GM19099 (cell line): ENCODE data around the gene PTPN22.

Experiments
- POLR2A ChIP-seq: IDR thresholded peaks from 3 replicates; pipeline ENCODE4 v1.6.1; 2011; ENCODE audit warnings: low read depth; ENCODE audit not compliant: insufficient read length; ENCODE audit errors: extremely low read depth

PTPN22 gene

DNA sequence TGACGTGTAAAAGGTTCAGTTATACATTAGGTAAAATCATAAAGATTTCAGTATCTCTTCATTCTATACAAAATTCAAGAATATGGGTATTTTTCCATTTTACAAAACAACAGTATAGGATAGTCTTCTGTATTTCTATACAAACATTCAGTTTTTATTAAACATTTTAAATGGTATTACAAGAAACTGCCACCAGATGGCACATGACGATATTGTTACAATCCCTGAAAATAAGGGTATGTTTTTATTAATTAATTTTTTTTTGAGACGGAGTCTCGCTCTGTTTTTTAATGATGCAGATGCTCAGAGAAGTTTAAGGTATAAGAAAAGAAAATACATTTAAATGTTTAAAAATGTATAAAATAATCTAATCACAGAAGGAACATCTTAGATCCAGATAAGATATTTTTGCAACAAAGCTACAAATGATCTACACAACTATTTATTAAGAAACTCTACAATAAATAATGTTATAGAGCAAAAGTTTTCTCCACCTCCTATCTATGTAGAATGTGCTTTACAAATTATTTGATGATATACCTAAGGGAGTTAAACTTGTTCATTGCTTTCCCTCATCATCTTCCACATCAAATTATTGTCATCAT, 35.7 kb downstream of the PTPN22 start:
- TF ChIP-seq POLR2A: no peak

DNA sequence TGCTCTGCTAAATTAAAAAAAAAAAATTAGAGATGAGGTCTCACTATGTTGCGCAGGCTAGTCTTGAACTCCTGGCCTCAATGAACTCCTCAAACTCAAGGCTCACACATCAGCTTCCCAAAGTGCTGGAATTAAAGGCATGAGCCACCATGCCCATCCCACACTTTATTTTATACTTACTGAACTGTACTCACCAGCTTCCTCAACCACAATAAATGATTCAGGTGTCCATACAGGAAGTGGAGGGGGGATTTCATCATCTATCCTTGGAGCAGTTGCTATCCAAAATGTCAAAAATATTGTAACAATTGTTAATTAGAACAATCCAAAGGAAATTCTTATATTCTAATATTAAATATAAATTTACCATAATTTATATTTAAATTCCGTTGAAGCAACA, 36.8 kb downstream of the PTPN22 start:
- TF ChIP-seq POLR2A: no peak

DNA sequence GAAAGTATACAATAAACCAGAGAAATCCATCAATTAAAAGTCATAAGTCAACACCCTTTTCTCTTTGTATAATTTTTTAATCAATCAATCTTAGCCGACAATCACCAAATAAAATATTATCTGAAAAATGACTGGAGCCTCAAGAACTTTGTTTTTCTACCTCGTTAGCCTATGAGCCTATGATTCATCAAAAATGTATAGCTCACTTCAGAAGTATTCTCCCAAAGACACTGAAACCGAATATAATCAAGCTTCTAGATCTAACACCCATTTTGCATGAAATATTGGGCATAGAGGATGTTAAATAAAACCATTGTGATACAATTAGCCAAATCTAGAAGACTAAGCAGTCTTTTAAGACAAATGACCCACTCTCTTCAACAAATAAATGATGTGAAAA, 41.5 kb downstream of the PTPN22 start:
- no peak for TF ChIP-seq POLR2A

DNA sequence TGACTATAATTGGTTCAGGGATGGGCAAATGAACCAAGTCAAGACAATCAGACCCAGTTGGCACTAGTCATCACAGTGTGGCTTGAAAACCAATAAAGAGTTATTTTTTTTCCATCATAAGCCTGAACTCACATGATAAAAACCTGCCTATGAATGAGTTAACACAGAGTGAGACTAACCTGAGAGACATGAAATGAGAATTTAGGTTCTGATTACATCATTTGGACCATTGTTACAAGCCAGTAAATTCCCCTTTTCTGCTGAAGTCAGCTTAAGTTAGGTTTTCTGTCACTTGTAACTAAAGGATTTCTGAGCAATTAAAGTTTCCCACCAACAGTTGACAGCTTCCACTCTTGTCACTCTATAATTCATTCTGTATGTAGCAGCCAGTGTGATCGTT, 49.6 kb downstream of the PTPN22 start:
- no peak for TF ChIP-seq POLR2A

DNA sequence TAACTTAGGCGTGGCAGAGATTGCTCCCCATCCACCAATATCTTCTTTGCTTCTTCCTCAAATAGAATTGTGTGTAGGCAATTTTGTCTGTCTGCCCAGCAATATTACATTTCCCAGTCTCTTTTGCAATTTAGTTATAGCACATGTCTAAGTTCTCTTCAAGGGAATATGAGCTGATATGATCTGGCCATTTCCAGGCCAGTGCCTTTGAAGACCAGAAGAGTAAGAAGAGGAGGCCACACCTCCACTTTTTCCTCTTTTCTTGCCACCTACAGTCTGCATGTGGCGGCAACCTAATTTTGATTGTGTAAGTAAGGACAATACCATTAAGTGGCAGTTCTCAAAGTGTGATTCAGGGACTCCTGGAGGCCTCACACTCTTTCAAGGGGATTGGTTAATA, 52.9 kb downstream of the PTPN22 start:
- no peak for TF ChIP-seq POLR2A

DNA sequence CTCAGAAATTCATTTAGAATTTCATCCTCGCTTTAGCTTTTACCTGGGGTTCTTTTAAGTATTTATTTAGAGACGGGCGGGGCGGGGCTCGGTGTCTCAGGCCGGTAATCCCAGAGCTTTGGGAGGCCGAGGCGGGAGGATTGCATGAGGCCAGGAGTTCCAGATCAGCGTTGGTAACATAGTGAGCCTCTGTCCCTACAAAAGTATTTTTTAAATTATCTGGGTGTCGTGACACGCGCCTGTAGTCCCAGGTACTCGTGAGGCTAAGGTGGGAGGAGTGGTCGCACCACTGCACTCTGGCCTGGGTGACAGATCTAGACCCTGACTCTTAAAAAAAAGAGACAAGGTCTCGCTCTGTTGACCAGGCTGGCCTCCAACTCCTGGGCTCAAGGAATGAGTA, 58.3 kb downstream of the PTPN22 start:
- TF ChIP-seq POLR2A: no peak

DNA sequence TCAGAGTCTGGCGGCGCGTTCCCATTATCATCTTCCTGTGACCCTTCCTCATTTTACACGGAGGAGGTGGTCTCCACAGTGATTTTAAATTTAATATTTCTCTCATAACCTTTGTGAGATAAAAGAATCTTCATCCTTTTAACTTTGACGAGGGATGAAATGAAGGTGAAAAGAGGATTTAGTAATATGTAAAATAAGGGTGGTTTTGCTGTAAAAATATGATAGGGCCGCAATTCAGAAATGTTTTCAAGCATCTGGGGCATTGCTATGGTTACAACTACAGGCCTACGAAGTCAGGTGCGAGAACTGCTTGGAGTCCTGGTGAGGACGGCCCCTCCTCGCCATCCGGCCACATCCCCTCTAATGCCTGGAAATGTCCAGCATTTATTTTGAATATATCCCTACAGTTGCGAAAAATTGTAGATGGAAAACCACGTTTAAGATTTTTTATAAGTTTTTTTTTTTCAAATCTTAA, 58.8 kb downstream of the PTPN22 start:
- TF ChIP-seq POLR2A: no peak

DNA sequence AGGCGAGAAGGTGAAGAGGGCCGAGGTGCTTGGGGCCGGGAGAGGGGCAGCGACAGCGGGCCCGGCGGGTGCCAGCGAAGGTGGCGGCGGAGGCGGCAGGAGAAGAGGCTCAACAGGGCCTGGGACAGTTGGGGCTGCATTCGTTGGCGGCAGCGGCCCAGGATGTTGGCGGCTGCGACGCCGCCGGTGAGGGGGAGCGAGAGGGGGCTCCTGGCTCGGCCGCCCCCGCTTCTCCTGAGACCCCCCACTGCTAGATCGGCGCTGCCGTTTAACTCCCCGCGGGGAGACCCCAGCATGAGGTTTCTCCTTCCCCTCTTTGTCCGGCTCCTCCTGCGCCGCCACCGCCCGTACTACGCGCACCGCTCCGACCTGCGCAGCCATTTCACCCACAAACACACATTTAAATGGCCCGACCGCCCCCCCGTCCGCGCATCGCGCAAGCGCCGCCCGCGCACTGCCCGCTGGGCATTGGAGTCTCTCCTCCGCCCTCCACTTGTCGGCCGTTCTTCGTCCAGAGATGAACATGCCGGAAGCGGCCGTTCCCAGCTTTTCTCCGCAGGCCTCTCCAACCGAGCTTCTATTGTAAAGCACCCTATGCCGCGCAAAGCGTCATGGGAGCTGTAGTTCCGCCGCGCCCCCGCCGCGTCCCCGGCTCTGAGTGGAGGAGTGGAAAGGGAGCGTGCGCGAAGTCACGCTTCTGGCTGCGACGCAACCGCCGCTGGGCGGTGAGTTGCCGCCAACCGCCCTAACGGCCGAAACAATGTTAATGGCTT, 59.4 kb downstream of the PTPN22 start, which contains the start of gene RSBN1:
Gene RSBN1, minus strand, starts transcription at position 589 of the 773 bp plus-strand sequence. Its CDS starts 64 bp downstream, at position 525.
- TF ChIP-seq POLR2A: peak; percentile 84

DNA sequence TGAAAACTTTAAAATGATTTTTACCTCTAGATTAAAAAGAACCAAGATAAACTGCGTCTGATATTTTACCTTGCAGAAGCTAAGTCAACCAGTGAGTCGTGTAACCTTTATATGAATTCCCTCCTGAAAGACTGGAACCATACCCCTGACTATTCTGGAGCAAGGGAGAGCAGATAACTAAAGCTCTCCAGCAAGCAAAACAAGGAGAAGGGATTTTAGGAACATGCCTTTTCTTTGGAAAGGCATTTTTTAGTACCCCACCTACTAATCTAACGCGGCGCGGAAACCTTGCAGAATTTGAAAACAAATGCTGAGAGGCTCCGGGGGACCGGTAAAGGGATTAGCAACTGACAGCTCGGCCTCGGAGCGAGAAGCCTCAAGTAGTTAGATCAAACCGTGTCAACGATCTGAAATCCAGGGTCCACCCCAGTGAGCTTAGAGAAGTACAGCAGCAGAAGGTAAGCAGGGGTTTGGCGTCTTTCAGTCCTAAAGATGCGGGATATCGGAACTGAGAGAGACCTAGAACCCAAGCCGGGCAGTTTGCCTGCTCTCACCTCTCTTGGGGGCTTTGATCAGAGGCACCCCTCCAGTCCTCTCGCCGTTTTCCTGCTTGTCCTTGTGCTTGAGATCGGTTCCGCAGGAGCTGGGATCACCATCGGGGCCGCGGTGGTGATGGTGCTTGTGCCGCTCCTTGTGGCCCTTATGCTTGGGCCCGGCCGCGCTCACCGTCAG, 60.2 kb downstream of the PTPN22 start:
- no peak for TF ChIP-seq POLR2A

DNA sequence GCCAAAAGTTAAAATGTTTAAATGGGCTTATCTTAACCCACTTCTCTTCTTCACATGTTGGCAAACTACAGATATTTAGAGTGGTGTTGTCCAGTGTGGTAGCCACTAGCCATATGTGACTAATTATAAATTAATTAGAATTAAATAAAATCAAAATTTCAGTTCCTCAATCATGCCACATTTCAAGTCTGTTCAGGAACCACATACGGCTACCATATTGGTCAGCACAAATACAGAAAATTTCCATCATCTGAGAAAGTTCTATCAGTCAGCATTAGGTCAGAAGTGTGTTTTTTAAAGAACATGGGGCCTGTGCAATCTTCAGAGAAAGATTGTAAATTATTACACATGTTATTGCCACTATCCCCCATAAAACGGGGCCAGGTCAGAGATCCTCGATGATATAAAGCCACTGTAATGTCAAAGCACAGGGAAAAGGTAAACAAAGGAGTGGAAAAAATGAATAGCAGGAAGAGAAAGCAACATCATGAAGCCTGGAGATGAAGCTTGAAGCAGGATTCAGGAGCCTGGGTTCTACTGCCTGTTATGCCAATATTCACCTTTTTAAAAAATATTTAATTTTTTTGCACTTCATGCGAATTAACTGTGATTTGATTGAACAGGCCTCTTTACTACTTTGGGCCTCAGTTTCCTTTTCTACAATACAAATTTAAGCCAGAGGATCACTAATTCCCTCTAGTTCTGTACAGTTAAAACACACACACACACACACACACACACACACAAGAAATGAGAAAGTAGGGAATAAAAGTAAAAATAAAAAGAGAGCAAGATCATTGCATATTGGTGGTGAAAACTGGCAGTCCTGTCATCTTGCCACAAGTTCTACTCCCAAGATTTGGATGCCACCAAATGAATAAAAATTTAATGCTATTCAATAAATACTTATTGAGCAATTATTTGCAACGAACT, 61.6 kb downstream of the PTPN22 start:
- TF ChIP-seq POLR2A: no peak

DNA sequence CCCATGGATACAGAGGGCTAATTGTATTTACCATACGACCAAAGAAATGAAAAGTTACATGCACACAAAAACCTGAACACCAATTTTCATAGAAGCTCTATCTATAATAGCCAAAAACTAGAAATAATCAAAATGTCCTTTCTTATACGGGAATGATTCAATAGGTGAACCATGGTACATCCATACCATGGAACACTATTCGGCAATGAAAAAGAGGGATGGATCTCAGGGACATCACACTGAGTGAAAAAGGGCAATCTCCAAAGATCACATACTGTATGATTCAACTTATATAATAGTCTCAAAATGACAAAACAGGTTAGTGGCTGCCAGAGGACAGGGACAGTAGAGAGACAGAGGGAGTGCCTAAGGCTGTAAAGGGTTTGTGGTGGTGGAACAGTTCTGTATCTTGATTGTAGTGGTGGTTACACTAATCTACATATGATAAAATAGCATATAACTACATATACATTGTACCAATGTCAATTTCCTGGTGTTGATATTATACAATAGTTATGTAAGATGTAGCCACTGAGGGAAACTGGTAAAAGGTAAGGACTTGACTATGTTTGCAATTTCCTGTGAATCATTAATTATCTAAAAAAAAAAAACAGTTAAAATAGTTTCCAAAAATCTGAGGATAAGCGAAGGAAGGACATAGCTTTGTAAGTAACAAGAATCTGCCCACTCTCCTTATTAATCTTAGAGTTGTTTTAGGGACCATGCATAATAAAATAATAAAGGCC, 62.9 kb downstream of the PTPN22 start:
- TF ChIP-seq POLR2A: no peak

DNA sequence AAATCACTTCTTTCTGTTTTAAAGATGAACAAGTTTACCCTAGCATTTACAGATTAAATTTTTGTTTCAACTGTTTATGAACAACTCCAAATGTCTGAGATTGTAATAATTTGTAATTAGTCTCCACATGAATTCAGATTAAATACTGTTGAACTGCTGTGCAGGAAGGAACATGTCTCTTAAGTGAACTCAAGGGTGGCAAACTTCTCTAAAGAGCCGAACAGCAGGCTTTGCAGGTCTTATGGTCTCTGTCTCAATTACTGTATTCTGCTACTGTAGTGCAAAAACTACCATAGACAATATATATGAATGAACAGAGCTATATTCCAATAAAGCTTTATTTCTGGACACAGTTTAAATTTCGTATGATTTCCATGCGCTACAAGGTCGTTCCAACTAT, 65.9 kb downstream of the PTPN22 start:
- no peak for TF ChIP-seq POLR2A

DNA sequence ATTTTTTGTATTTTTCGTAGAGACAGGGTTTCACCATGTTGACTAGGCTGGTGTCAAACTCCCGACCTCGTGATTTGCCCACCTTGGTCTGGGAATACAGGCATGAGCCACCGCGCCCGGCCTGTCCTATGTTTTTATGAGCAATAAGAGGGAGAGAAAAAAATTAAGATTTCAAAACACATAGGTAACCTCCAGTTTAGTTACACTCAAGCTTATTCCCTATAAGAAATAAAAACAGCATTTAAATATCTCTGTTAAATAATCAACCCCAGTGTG, 66.3 kb downstream of the PTPN22 start:
- no peak for TF ChIP-seq POLR2A
